SK-N-SH (cell line): Measurements from ENCODE around the gene PDPK1. TPM values are rescaled to one million over a fixed set of nuclear protein-coding genes. Genes with fewer than 3 reads are reported as not detected.
"Not testable (repeated sequence)": the region's sequence is repeated elsewhere in the genome, so short reads cannot be mapped to it uniquely, and the experiment has no call there.

Source experiments
- CTCF ChIA-PET: fragments of 300-600, 350-600 bp; formaldehyde crosslinking; extraction: SDS; loops from one replicate; lab custom pipeline; 2021; lab: Yijun Ruan, JAX
- POLR2A ChIA-PET: fragments of 350-600 bp; sonication (Branson Sonifier 250); formaldehyde crosslinking; extraction: SDS; loops from one replicate; lab custom pipeline; 2020; ENCODE audit warnings: antibody characterized with exemption, inconsistent platforms; lab: Yijun Ruan, JAX
- DNase-seq: peaks from one replicate; pipeline ENCODE4 v3.0.0; 2012
- H2AFZ ChIP-seq: fragments of 200-600 bp; sonication (generic); 2 replicates; pipeline ENCODE4 v1.8.1; 2016; ENCODE audit warnings: antibody characterized with exemption, mild to moderate bottlenecking, low read depth
- H3F3A ChIP-seq: fragments of 200-600 bp; sonication (generic); replicated peaks from 2 replicates; pipeline ENCODE3; 2016; ENCODE audit warnings: antibody characterized with exemption, mild to moderate bottlenecking; ENCODE audit not compliant: insufficient read depth
- H3K27ac ChIP-seq, 2 experiments: fragments of 200-500 bp in 1 of 2; fragments of 200-600 bp in 1 of 2; sonication (Bioruptor generic) in 1 of 2; sonication (generic), shearing (Covaris generic) in 1 of 2; 2 replicates each; pipeline versions ENCODE4 v1.5.1 to v1.6.1; 2014 to 2016; ENCODE audit warnings: low read depth in 2 of 2, inconsistent platforms in 1 of 2, low read length in 1 of 2, mild to moderate bottlenecking in 1 of 2, mixed read lengths in 1 of 2
- H3K27me3 ChIP-seq: fragments of 200-600 bp; sonication (generic), shearing (Covaris generic); 2 replicates; pipeline ENCODE4 v1.6.1; 2016; ENCODE audit warnings: mixed run types; ENCODE audit not compliant: insufficient read depth
- H3K36me3 ChIP-seq, 2 experiments: fragments of 200-500 bp in 1 of 2; fragments of 200-600 bp in 1 of 2; sonication (Bioruptor generic) in 1 of 2; sonication (generic) in 1 of 2; replicated peaks in 1 of 2; 2 replicates each; pipeline versions ENCODE3 to v1.5.1; 2014 to 2016; ENCODE audit warnings: low read length in 1 of 2, mild to moderate bottlenecking in 1 of 2; ENCODE audit not compliant: insufficient read depth in 2 of 2, control insufficient read depth in 1 of 2
- H3K4me1 ChIP-seq, 2 experiments: fragments of 200-500 bp in 1 of 2; fragments of 200-600 bp in 1 of 2; sonication (Bioruptor generic) in 1 of 2; sonication (generic), shearing (Covaris generic) in 1 of 2; 2 replicates each; pipeline versions ENCODE4 v1.5.1 to v1.6.1; 2014 to 2016; ENCODE audit warnings: low read depth in 1 of 2, low read length in 1 of 2, mixed run types in 1 of 2; ENCODE audit not compliant: insufficient read depth in 2 of 2, control insufficient read depth in 1 of 2
- H3K4me2 ChIP-seq: fragments of 200-600 bp; sonication (generic), shearing (Covaris generic); 2 replicates; pipeline ENCODE4 v1.6.1; 2017; ENCODE audit warnings: mixed run types
- H3K4me3 ChIP-seq, 2 experiments: fragments of 200-500 bp in 1 of 2; fragments of 200-600 bp in 1 of 2; sonication (Bioruptor generic) in 1 of 2; sonication (generic), shearing (Covaris generic) in 1 of 2; 2 replicates each; pipeline versions ENCODE4 v1.5.1 to v1.8.1; 2014 to 2016; ENCODE audit warnings: low read depth in 2 of 2, inconsistent platforms in 1 of 2, low read length in 1 of 2, mild to moderate bottlenecking in 1 of 2, mixed read lengths in 1 of 2, moderate library complexity in 1 of 2
- H3K79me2 ChIP-seq: fragments of 200-600 bp; sonication (generic); 2 replicates; pipeline ENCODE4 v1.8.1; 2017; ENCODE audit warnings: mild to moderate bottlenecking; ENCODE audit not compliant: insufficient read depth
- H3K9ac ChIP-seq: fragments of 200-600 bp; sonication (generic); 2 replicates; pipeline ENCODE4 v1.6.1; 2017; ENCODE audit warnings: mixed run types
- H3K9me2 ChIP-seq: fragments of 200-600 bp; sonication (generic); 2 replicates; pipeline ENCODE4 v1.6.1; 2017; ENCODE audit warnings: mixed run types
- H3K9me3 ChIP-seq: fragments of 200-600 bp; sonication (generic); 2 replicates; pipeline ENCODE4 v1.6.1; 2017; ENCODE audit warnings: mixed run types, mild to moderate bottlenecking, moderate library complexity
- H4K20me1 ChIP-seq: fragments of 200-600 bp; sonication (generic); 2 replicates; pipeline ENCODE4 v1.6.1; 2017; ENCODE audit warnings: mild to moderate bottlenecking, mixed run types; ENCODE audit not compliant: insufficient read depth
- CTCF ChIP-seq: fragments of 200-600 bp; sonication (generic); IDR thresholded peaks from 2 replicates; pipeline ENCODE4 v1.6.1; 2017; ENCODE audit warnings: antibody characterized with exemption, mild to moderate bottlenecking, moderate library complexity
- EZH2phosphoT487 ChIP-seq: fragments of 200-600 bp; sonication (generic); IDR thresholded peaks from 2 replicates; pipeline ENCODE4 v1.6.1; 2017; ENCODE audit warnings: low read depth, mixed run types, mild to moderate bottlenecking, antibody characterized with exemption, moderate library complexity, borderline replicate concordance
- JUND ChIP-seq: IDR thresholded peaks from 2 replicates; pipeline ENCODE4 v1.4.0; 2012
- MEF2A ChIP-seq: IDR thresholded peaks from 2 replicates; pipeline ENCODE4 v1.4.0; 2012; ENCODE audit warnings: low read depth, borderline replicate concordance
- NFIC ChIP-seq: IDR thresholded peaks from 2 replicates; pipeline ENCODE4 v1.4.0; 2012; ENCODE audit warnings: borderline replicate concordance
- WGBS: methylation state at CpG from one replicate; pipeline ENCODE4 v1.1.6; 2017; ENCODE audit warnings: low lambda C conversion rate; 5-methylcytosine and 5-hydroxymethylcytosine counted together
- polyA plus RNA-seq, 3 experiments: library from polyadenylated mRNA; depleted of rRNA; stranded (reverse); fragments of >200 nt; gene quantifications; 2 replicates each; pipeline ENCODE4 v1.2.3, GENCODE V29; 2012

Gene PDPK1
- polyA plus RNA-seq, 1 of the 3 experiments (the other 2 are of a cell fraction), result 22.0 TPM

GRCh38 chr16:2611499-2611862, 73.7 kb downstream of the PDPK1 start:
- H3K4me2 ChIP-seq, result no peak overlapping the region
- ChIA-PET CTCF (no interaction called here), POLR2A (no interaction called here)
- H3K9me3 ChIP-seq, result no peaks in the 10 kb centered on the region
- H4K20me1 ChIP-seq, result no peaks in the 10 kb centered on the region
- no peaks in the 10 kb centered on the region for H3K4me1 ChIP-seq
- H3K9me2 ChIP-seq, result no peaks in the 10 kb centered on the region
- 93% methylated on average over 5 of the region's 12 CpGs for WGBS
- H3K4me3 ChIP-seq, result no peak overlapping the region
- DNase-seq, result no peak
- no peaks in the 10 kb centered on the region for H3F3A ChIP-seq
- H3K36me3 ChIP-seq, result peaks cover 0 to 7% of the 10 kb centered on the region in 2 experiments
- TF ChIP-seq JUND, result no peak
- TF ChIP-seq CTCF, result no peak
- no peak for TF ChIP-seq NFIC
- TF ChIP-seq MEF2A, result no peak
- no peak for TF ChIP-seq EZH2phosphoT487
- no peak overlapping the region for H2AFZ ChIP-seq
- H3K27me3 ChIP-seq, result no peaks in the 10 kb centered on the region
- peaks cover 9% of the 10 kb centered on the region for H3K79me2 ChIP-seq
- H3K9ac ChIP-seq, result no peak overlapping the region
- no peak overlapping the region for H3K27ac ChIP-seq

- CTCF ChIA-PET, POLR2A ChIA-PET, H3K27ac ChIP-seq, H3F3A ChIP-seq, H3K79me2 ChIP-seq, H4K20me1 ChIP-seq, H3K9me3 ChIP-seq, H2AFZ ChIP-seq, H3K4me2 ChIP-seq, H3K4me1 ChIP-seq, DNase-seq, H3K9me2 ChIP-seq, H3K27me3 ChIP-seq, H3K4me3 ChIP-seq, H3K36me3 ChIP-seq, H3K9ac ChIP-seq: not testable (repeated sequence)
- WGBS, result no CpG with 5 or more reads among the region's 17 CpGs
Measured at GRCh38 chr16:2611877-2612276, 74.1 kb downstream of the PDPK1 start.

- H3K9me2 ChIP-seq, H3F3A ChIP-seq, H2AFZ ChIP-seq, DNase-seq, POLR2A ChIA-PET, H3K4me1 ChIP-seq, H3K36me3 ChIP-seq, H4K20me1 ChIP-seq, H3K79me2 ChIP-seq, H3K4me3 ChIP-seq, H3K9ac ChIP-seq, H3K9me3 ChIP-seq, H3K27me3 ChIP-seq, H3K27ac ChIP-seq, CTCF ChIA-PET, H3K4me2 ChIP-seq: not testable (repeated sequence)
- WGBS, result 91% methylated on average over 6 of the region's 19 CpGs
Measured at GRCh38 chr16:2613251-2613650, 75.4 kb downstream of the PDPK1 start.
